Measurements from ENCODE around the gene OPHN1. TPM values are rescaled to one million over a fixed set of nuclear protein-coding genes. Genes with fewer than 3 reads are reported as not detected.

The OPHN1 gene
- total and polyA plus RNA-seq, 2 of the 13 experiments (the other 11 are each of a cell fraction or from before 2014, with no cell fraction given), result 1.6 to 1.7 TPM

- no peak for TF ChIP-seq ZNF10 (CRISPR knock-in tag; IDR thresholded peaks at IDR 0.05; ENCODE audit: borderline replicate concordance, low read depth)
- no peak for TF ChIP-seq NCOA1 (CRISPR knock-in tag; IDR thresholded peaks at IDR 0.05)
- no peak for TF ChIP-seq PITX1 (CRISPR knock-in tag; IDR thresholded peaks at IDR 0.05)
- no peak for TF ChIP-seq ONECUT2 (CRISPR knock-in tag; IDR thresholded peaks at IDR 0.05)
- TF ChIP-seq ZNF160 (CRISPR knock-in tag; IDR thresholded peaks at IDR 0.05), result no peak
Measured at GRCh38 chrX:68203646-68204045, 229.6 kb downstream of the OPHN1 start (continued).

GRCh38 chrX:68203211-68203610 is 230.1 kb downstream of the OPHN1 start:
- no TSS peak for BruUV-seq (replicated peaks)
- 89% methylated on average over 1 of the region's 1 CpG for WGBS (ENCODE audit: low lambda C conversion rate)
- Histone ChIP-seq H3K4me2 (ENCODE audit: low read depth, low read length) (no peak overlapping the region), H4K20me1 (ENCODE audit: insufficient read depth, low read length) (no peaks in the 10 kb centered on the region), H3K9ac (ENCODE audit: insufficient read depth, low read depth, low read length) (no peak overlapping the region), H2AFZ (ENCODE audit: low read length) (no peak overlapping the region), H3K27ac (ENCODE audit: extremely low read length, insufficient read depth, low read length) (no peak overlapping the region), H3K9me3 (ENCODE audit: low read length) (no peaks in the 10 kb centered on the region), H3K36me3 (replicated peaks in 1 of 2; ENCODE audit: control insufficient read depth in 1 of 2, insufficient read depth in 2 of 2, low read length in 2 of 2) (no peaks in the 10 kb centered on the region), H3K4me1 (ENCODE audit: insufficient read depth, low read length) (no peaks in the 10 kb centered on the region), H3K79me2 (ENCODE audit: insufficient read depth, low read length) (no peaks in the 10 kb centered on the region), H3K27me3 (ENCODE audit: control insufficient read depth in 1 of 2, insufficient read depth in 2 of 2, low read length in 2 of 2) (no peaks in the 10 kb centered on the region), H3K4me3 (replicated peaks in 1 of 3; ENCODE audit: insufficient read depth in 1 of 3, low read depth in 2 of 3, low read length in 3 of 3) (no peak overlapping the region)
- POLR2A ChIA-PET, result no interaction called here
- intact Hi-C loops (cut with micrococcal nuclease; ENCODE audit: unreplicated experiment), result no loop called here
- no peak for FAIRE-seq
- TF ChIP-seq RNF2 (conservative IDR thresholded peaks at IDR 0.05; ENCODE audit: low read depth) (no peak), NR2C2 (CRISPR knock-in tag; IDR thresholded peaks at IDR 0.05; ENCODE audit: borderline replicate concordance) (no peak), ADNP (CRISPR knock-in tag; IDR thresholded peaks at IDR 0.05) (no peak), JARID2 (CRISPR knock-in tag; IDR thresholded peaks at IDR 0.05; ENCODE audit: insufficient replicate concordance) (no peak), IRX3 (CRISPR knock-in tag; IDR thresholded peaks at IDR 0.05; ENCODE audit: borderline replicate concordance, low read depth) (no peak), MYNN (CRISPR knock-in tag; IDR thresholded peaks at IDR 0.05; ENCODE audit: low read depth) (no peak), ZNF432 (CRISPR knock-in tag; IDR thresholded peaks at IDR 0.05; ENCODE audit: borderline replicate concordance) (no peak), SRSF9 (IDR thresholded peaks at IDR 0.05; ENCODE audit: borderline replicate concordance, insufficient read depth, low read depth, low read length, poor library complexity, severe bottlenecking) (no peak), HNRNPLL (IDR thresholded peaks at IDR 0.05; ENCODE audit: low read depth, low read length, poor library complexity, severe bottlenecking) (no peak), ZBTB7B (CRISPR knock-in tag; IDR thresholded peaks at IDR 0.05) (no peak), RFX1 (IDR thresholded peaks at IDR 0.05) (no peak)
- ATAC-seq, result no peak
- CTCF ChIA-PET (ENCODE audit: low intra/inter-chr PET ratio, low total read pairs), result no interaction called here
- no peak for DNase-seq (ENCODE audit: low spot score)
- in situ Hi-C loops (cut with HindIII; ENCODE audit: extremely low pct_ligation_motif_present, low pct_unique_long_range_greater_than_20kb), result no loop called here

Measured in HepG2 (cell line).